GM21786 (cell line): ENCODE data around the gene SCN2B.

ENCODE experiments used
- ATAC-seq: cut with Tn5 transposase; IDR thresholded peaks from one replicate; pipeline ENCODE4 v1.9.1; 2021; ENCODE audit not compliant: unreplicated experiment

Gene SCN2B

GRCh38 chr11:118175993-118176777 is at the start of gene SCN2B:
TSS of gene SCN2B (minus strand) at chr11:118176639. CDS start at chr11:118176431, 208 bp downstream.
- ATAC-seq = no peak

- no peak for ATAC-seq
Observed at GRCh38 chr11:118224511-118225188, 48.2 kb upstream of the SCN2B start, which contains the start of gene JAML. TSS of gene JAML (minus strand) at chr11:118225011. CDS start at chr11:118214866, 10,145 bp downstream.

GRCh38 chr11:118223992-118224391 is 47.6 kb upstream of the SCN2B start:
- ATAC-seq = no peak

- ATAC-seq = no peak
Observed at GRCh38 chr11:118223570-118223969, 47.1 kb upstream of the SCN2B start.

GRCh38 chr11:118222437-118222836 is 46.0 kb upstream of the SCN2B start:
- no peak for ATAC-seq

GRCh38 chr11:118221419-118221818 is 45.0 kb upstream of the SCN2B start:
- no peak for ATAC-seq

GRCh38 chr11:118219732-118220131 is 43.3 kb upstream of the SCN2B start:
- ATAC-seq = no peak

GRCh38 chr11:118219244-118219643 is 42.8 kb upstream of the SCN2B start:
- ATAC-seq = no peak

GRCh38 chr11:118217575-118217974 is 41.1 kb upstream of the SCN2B start:
- ATAC-seq = no peak

GRCh38 chr11:118216621-118217481 is 40.4 kb upstream of the SCN2B start:
- ATAC-seq = peak; percentile 68

GRCh38 chr11:118215765-118216164 is 39.3 kb upstream of the SCN2B start:
- ATAC-seq = no peak

GRCh38 chr11:118215262-118215661 is 38.8 kb upstream of the SCN2B start:
- ATAC-seq = no peak

GRCh38 chr11:118214210-118214914 is 37.9 kb upstream of the SCN2B start:
- ATAC-seq = no peak

GRCh38 chr11:118213781-118214180 is 37.3 kb upstream of the SCN2B start:
- no peak for ATAC-seq

- ATAC-seq = no peak
Observed at GRCh38 chr11:118213201-118213600, 36.8 kb upstream of the SCN2B start.

GRCh38 chr11:118212781-118213191 is 36.3 kb upstream of the SCN2B start:
- no peak for ATAC-seq

GRCh38 chr11:118212131-118212725 is 35.8 kb upstream of the SCN2B start:
- ATAC-seq = no peak

GRCh38 chr11:118211006-118211405 is 34.6 kb upstream of the SCN2B start:
- no peak for ATAC-seq

- ATAC-seq = no peak
Observed at GRCh38 chr11:118210323-118210722, 33.9 kb upstream of the SCN2B start.

GRCh38 chr11:118209033-118209432 is 32.6 kb upstream of the SCN2B start:
- ATAC-seq = no peak
